Panc1 (cell line): ENCODE data around the gene DCAF11. TPM values are rescaled to one million over a fixed set of nuclear protein-coding genes. Genes with fewer than 3 reads are reported as not detected.

Experiments
- ATAC-seq: fragments of 200-7000 bp; cut with Tn5 transposase; 2 replicates; pipeline ENCODE4 v1.9.1; 2020; ENCODE audit warnings: mild to moderate bottlenecking, moderate library complexity
- BruUV-seq: library from RNA; stranded (reverse); fragments of 400-500 nt; replicated peaks from 2 replicates; lab custom pipeline; 2021; lab: Mats Ljungman, UMichigan
- CTCF ChIA-PET: fragments of 300-600 bp; sonication (Branson Sonifier 250); formaldehyde crosslinking; loops from one replicate; lab custom pipeline; 2022; ENCODE audit warnings: antibody characterized with exemption; lab: Charles Lee
- POLR2A ChIA-PET: fragments of 300-600 bp; sonication (Branson Sonifier 250); formaldehyde crosslinking; loops from one replicate; lab custom pipeline; 2022; ENCODE audit warnings: antibody characterized with exemption; lab: Charles Lee
- DNase-seq: peaks from one replicate; pipeline ENCODE4 v3.0.0-alpha.2; 2010; ENCODE audit warnings: low read depth, low spot score
- H3K27ac ChIP-seq: 2 replicates; pipeline ENCODE4 v1.5.1; 2011; ENCODE audit warnings: mild to moderate bottlenecking, low read length, inconsistent platforms
- H3K27me3 ChIP-seq: fragments of 200-500 bp; sonication (Bioruptor generic); 2 replicates; pipeline ENCODE4 v1.6.0; 2014; ENCODE audit warnings: low read length, inconsistent platforms; ENCODE audit not compliant: control insufficient read depth, insufficient read depth
- H3K36me3 ChIP-seq: fragments of 200-500 bp; sonication (Bioruptor generic); 2 replicates; pipeline ENCODE4 v1.5.1; 2014; ENCODE audit warnings: inconsistent platforms, mild to moderate bottlenecking, low read length, moderate library complexity; ENCODE audit not compliant: control insufficient read depth, insufficient read depth
- H3K4me1 ChIP-seq: 2 replicates; pipeline ENCODE4 v1.5.1; 2011; ENCODE audit warnings: inconsistent platforms, mild to moderate bottlenecking, low read length, moderate library complexity; ENCODE audit not compliant: control insufficient read depth, insufficient read depth
- H3K4me3 ChIP-seq, 2 experiments: 2 replicates each; pipeline ENCODE4 v1.5.1; 2011 to 2012; ENCODE audit warnings: low read depth in 2 of 2, low read length in 2 of 2, mild to moderate bottlenecking in 2 of 2, inconsistent platforms in 1 of 2, moderate library complexity in 1 of 2
- H3K9me3 ChIP-seq: fragments of 200-500 bp; sonication (Bioruptor generic); 2 replicates; pipeline ENCODE4 v1.5.1; 2014; ENCODE audit warnings: low read depth, mild to moderate bottlenecking, inconsistent platforms, low read length, moderate library complexity; ENCODE audit not compliant: control insufficient read depth, insufficient read depth
- CTCF ChIP-seq: fragments of 450-650 bp; IDR thresholded peaks from 2 replicates; pipeline ENCODE4 v1.5.1; 2017; ENCODE audit warnings: mild to moderate bottlenecking
- POLR2AphosphoS5 ChIP-seq: IDR thresholded peaks from 2 replicates; pipeline ENCODE4 v1.6.1; 2012; ENCODE audit warnings: mild to moderate bottlenecking, low read depth, low read length, moderate library complexity
- REST ChIP-seq, 2 experiments: IDR thresholded peaks; 2 replicates each; pipeline ENCODE4 v1.6.1; 2011 to 2012; ENCODE audit warnings: low read depth in 2 of 2, control low read depth in 1 of 2, low read length in 1 of 2, mild to moderate bottlenecking in 1 of 2, moderate library complexity in 1 of 2; ENCODE audit not compliant: insufficient read depth in 1 of 2
- SIN3A ChIP-seq: IDR thresholded peaks from 2 replicates; pipeline ENCODE4 v1.6.1; 2012; ENCODE audit warnings: low read depth, mild to moderate bottlenecking, low read length, moderate library complexity, borderline replicate concordance; ENCODE audit not compliant: insufficient read depth
- TCF7L2 ChIP-seq: IDR thresholded peaks from 2 replicates; pipeline ENCODE4 v1.6.1; 2011; ENCODE audit warnings: mild to moderate bottlenecking, low read depth, low read length, inconsistent platforms
- in situ Hi-C: cut with HindIII; loops from 2 replicates; pipeline ENCODE4 v1.10.0; 2016; ENCODE audit warnings: low sequenced_read_pairs, low pct_unique_long_range_greater_than_20kb
- intact Hi-C: fragments of 100-400 bp; cut with micrococcal nuclease; formaldehyde crosslinking; loops from one replicate; pipeline ENCODE4 v1.10.0; 2022; ENCODE audit not compliant: unreplicated experiment
- total RNA-seq: library from RNA; stranded (reverse); gene quantifications from one replicate; pipeline ENCODE4 v1.2.1, GENCODE V29; 2021; ENCODE audit not compliant: unreplicated experiment

The DCAF11 gene
- total RNA-seq, 1 experiment from 2014 or later = 37.4 TPM

GRCh38 chr14:24113379-24113800 is 1.2 kb upstream of the DCAF11 start:
- intact Hi-C loops (no loop called here), in situ Hi-C loops (no loop called here)
- ChIA-PET POLR2A (interaction anchor here (1.7 kb wide), 1 partner anchor 34 kb away, joined by 5 read pairs; the partner anchor contains the start of gene RNF31), CTCF (interaction anchor here (1.0 kb wide), 1 partner anchor 27 kb away, joined by 6 read pairs; no protein-coding TSS in a partner anchor)
- Histone ChIP-seq H3K36me3 (no peaks in the 10 kb centered on the region; the same call in none of the 2 replicates), H3K9me3 (no peaks in the 10 kb centered on the region), H3K27me3 (no peaks in the 10 kb centered on the region), H3K27ac (peak overlapping the region; percentile 95), H3K4me3 (peak overlapping the region; percentile 86 to 98), H3K4me1 (no peaks in the 10 kb centered on the region)
- ATAC-seq = no peak
- DNase-seq = no peak
- no TSS peak for BruUV-seq
- TF ChIP-seq SIN3A (no peak), CTCF (no peak), REST (IDR thresholded peaks at IDR 0.05; ENCODE audit: insufficient read depth in 1 of 2, low read depth in 2 of 2, low read length in 1 of 2) (no peak), POLR2AphosphoS5 (no peak), TCF7L2 (no peak)

GRCh38 chr14:24113801-24114531 is 611 bp upstream of the DCAF11 start:
- H3K4me3 ChIP-seq = peak overlapping the region; percentile 86 to 98
- no peaks in the 10 kb centered on the region for H3K27me3 ChIP-seq
- H3K4me1 ChIP-seq = no peaks in the 10 kb centered on the region
- intact Hi-C loops = no loop called here
- ATAC-seq = peak; percentile 70
- ChIA-PET POLR2A (interaction anchor here (0.6 to 1.7 kb wide), 4 partner anchors 22 to 115 kb away, joined by 3 to 13 read pairs (median 4); partner anchors contain the start of genes PSME1 and RNF31), CTCF (interaction anchor here (0.5 to 1.6 kb wide), 4 partner anchors 22 to 543 kb away, joined by 3 to 6 read pairs (median 4); partner anchors contain the start of gene PSME1)
- peak; percentile 82 for DNase-seq
- BruUV-seq = TSS peak; percentile 76
- peak overlapping the region; percentile 95 for H3K27ac ChIP-seq
- H3K9me3 ChIP-seq = no peaks in the 10 kb centered on the region
- TF ChIP-seq SIN3A = no peak
- peak; percentile 41 for TF ChIP-seq TCF7L2
- no peak for TF ChIP-seq REST (IDR thresholded peaks at IDR 0.05; ENCODE audit: insufficient read depth in 1 of 2, low read depth in 2 of 2, low read length in 1 of 2)
- TF ChIP-seq POLR2AphosphoS5 = peak; percentile 76; the same call in 1 of the 2 replicates
- in situ Hi-C loops = no loop called here
- no peaks in the 10 kb centered on the region; the same call in none of the 2 replicates for H3K36me3 ChIP-seq
